CD1c-positive myeloid dendritic cell (primary cell): ENCODE measurements around the gene MPP2.
"Not testable (repeated sequence)": the region's sequence is repeated elsewhere in the genome, so short reads cannot be mapped to it uniquely, and the experiment has no call there.

Source experiments
- DNase-seq: peaks from one replicate; pipeline ENCODE4 v3.0.0-alpha.2; 2016; ENCODE audit errors: extremely low spot score

Gene MPP2

GRCh38 chr17:43901861-43902589 lies 5.3 kb downstream of the MPP2 start:
- no peak for DNase-seq

GRCh38 chr17:43900858-43901754 lies 6.2 kb downstream of the MPP2 start:
- no peak for DNase-seq

- peak; percentile 90 for DNase-seq
Observed at GRCh38 chr17:43900183-43900857, 7.0 kb downstream of the MPP2 start.

GRCh38 chr17:43898446-43898845 lies 8.9 kb downstream of the MPP2 start:
- no peak for DNase-seq

GRCh38 chr17:43897831-43898230 lies 9.5 kb downstream of the MPP2 start:
- no peak for DNase-seq

- DNase-seq, result not testable (repeated sequence)
Observed at GRCh38 chr17:43894494-43894893, 12.8 kb downstream of the MPP2 start.

GRCh38 chr17:43892647-43892952 lies 14.7 kb downstream of the MPP2 start:
- no peak for DNase-seq

GRCh38 chr17:43891851-43892646 lies 15.3 kb downstream of the MPP2 start:
- DNase-seq, result no peak

GRCh38 chr17:43890240-43890639 lies 17.1 kb downstream of the MPP2 start:
- no peak for DNase-seq

- DNase-seq, result no peak
Observed at GRCh38 chr17:43888548-43888947, 18.8 kb downstream of the MPP2 start.

GRCh38 chr17:43882761-43883415 lies 24.4 kb downstream of the MPP2 start:
- DNase-seq, result no peak

GRCh38 chr17:43881758-43882505 lies 25.4 kb downstream of the MPP2 start:
- DNase-seq, result no peak

- no peak for DNase-seq
Observed at GRCh38 chr17:43881181-43881580, 26.2 kb downstream of the MPP2 start.

- peak; percentile 38 for DNase-seq
Observed at GRCh38 chr17:43880420-43880991, 26.8 kb downstream of the MPP2 start.

- DNase-seq, result no peak
Observed at GRCh38 chr17:43879723-43880419, 27.5 kb downstream of the MPP2 start.

GRCh38 chr17:43878260-43879175 lies 28.8 kb downstream of the MPP2 start:
- DNase-seq, result peak; percentile 74

GRCh38 chr17:43877451-43878155 lies 29.7 kb downstream of the MPP2 start:
- DNase-seq, result no peak

- DNase-seq, result no peak
Observed at GRCh38 chr17:43877031-43877430, 30.3 kb downstream of the MPP2 start.
